ENCODE data around the gene CCDC171.

DNA sequence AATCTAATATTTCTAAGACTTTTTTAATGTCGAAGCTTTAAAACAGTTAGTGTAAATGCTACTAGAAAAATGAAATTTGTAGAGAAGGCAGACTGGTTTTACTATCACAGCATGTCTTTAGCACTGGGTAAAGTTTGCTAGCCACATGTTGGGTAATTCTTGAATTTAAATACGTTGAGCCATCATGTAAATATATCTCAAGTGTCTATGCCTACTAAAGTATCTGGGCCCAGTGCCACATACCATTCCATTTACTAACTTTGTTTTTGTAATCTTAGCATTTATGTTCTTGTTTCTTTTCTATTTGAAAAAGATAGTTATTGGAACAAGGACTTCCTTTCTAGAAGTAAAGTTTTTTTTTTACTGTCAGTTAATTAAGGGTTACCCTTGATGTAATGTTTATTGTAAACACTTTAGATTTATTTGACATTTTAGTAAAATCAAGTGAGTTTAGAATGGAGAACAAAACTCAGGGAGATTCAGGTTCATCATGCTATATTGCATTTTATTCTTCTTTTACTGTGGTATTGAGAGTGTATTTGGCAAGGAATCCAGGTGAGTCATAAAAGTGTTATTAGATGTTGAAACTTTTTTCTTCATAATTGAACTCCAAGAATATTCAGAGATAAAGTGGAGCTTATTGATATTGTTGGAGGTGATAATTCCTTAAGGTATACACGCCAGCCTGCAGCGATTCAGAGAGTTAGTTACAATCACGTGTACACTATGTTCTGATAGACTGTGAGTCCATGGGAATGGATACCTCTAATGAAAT, 182.4 kb downstream of the CCDC171 start:
- no peak for TF ChIP-seq POLR2AphosphoS5 (IDR thresholded peaks at IDR 0.05; ENCODE audit: borderline replicate concordance, low read depth, low read length)
- TF ChIP-seq EZH2 (IDR thresholded peaks at IDR 0.05): no peak

Data from SK-N-MC (cell line).